NCI-H82 treated with DMSO at 0.1 percent for 48 hours (cell line): ENCODE measurements around the gene WDFY4.

Experiments
- DNase-seq: peaks from one replicate; lab custom pipeline; 2025; ENCODE audit not compliant: unreplicated experiment; lab: John Stamatoyannopoulos, UW

The WDFY4 gene

GRCh38 chr10:48904861-48905260 is 220.2 kb downstream of the WDFY4 start:
- no peak for DNase-seq

- no peak for DNase-seq
These were observed 220.6 kb downstream of the WDFY4 start for GRCh38 chr10:48905311-48905710.

GRCh38 chr10:48906841-48907240 is 222.2 kb downstream of the WDFY4 start:
- DNase-seq: no peak

- DNase-seq: no peak
These were observed 223.1 kb downstream of the WDFY4 start for GRCh38 chr10:48907730-48908129.

- DNase-seq: no peak
These were observed 225.9 kb downstream of the WDFY4 start for GRCh38 chr10:48910548-48910947.

GRCh38 chr10:48913674-48914073 is 229.0 kb downstream of the WDFY4 start:
- no peak for DNase-seq

- DNase-seq: no peak
These were observed 239.1 kb downstream of the WDFY4 start for GRCh38 chr10:48923748-48924147.

GRCh38 chr10:48924988-48925387 is 240.3 kb downstream of the WDFY4 start:
- no peak for DNase-seq

GRCh38 chr10:48926255-48926654 is 241.6 kb downstream of the WDFY4 start:
- no peak for DNase-seq

GRCh38 chr10:48926764-48927540 is 242.3 kb downstream of the WDFY4 start:
- DNase-seq: no peak

GRCh38 chr10:48929413-48929990 is 244.8 kb downstream of the WDFY4 start:
- DNase-seq: no peak

- no peak for DNase-seq
These were observed 246.5 kb downstream of the WDFY4 start for GRCh38 chr10:48931188-48931587.

- no peak for DNase-seq
These were observed 248.4 kb downstream of the WDFY4 start for GRCh38 chr10:48932831-48933664.

- DNase-seq: no peak
These were observed 250.2 kb downstream of the WDFY4 start for GRCh38 chr10:48934672-48935501.

- DNase-seq: no peak
These were observed 250.9 kb downstream of the WDFY4 start for GRCh38 chr10:48935577-48935976.

GRCh38 chr10:48937796-48938195 is 253.1 kb downstream of the WDFY4 start:
- DNase-seq: no peak

- DNase-seq: no peak
These were observed 253.6 kb downstream of the WDFY4 start for GRCh38 chr10:48938281-48938680.

GRCh38 chr10:48938990-48939536 is 254.4 kb downstream of the WDFY4 start:
- DNase-seq: no peak

GRCh38 chr10:48939790-48940325 is 255.2 kb downstream of the WDFY4 start, which contains the start of gene LRRC18:
Gene LRRC18, minus strand, starts transcription at chr10:48939840. Its CDS starts 25,685 bp downstream, at chr10:48914155.
- DNase-seq: no peak

GRCh38 chr10:48940372-48940771 is 255.7 kb downstream of the WDFY4 start:
- no peak for DNase-seq
